ENCODE results near the gene CEP72. TPM values are rescaled to one million over a fixed set of nuclear protein-coding genes. Genes with fewer than 3 reads are reported as not detected.

The CEP72 gene
- total and polyA plus RNA-seq, 4 donors = 1.3 to 5.9 (median 2.6) TPM

DNA sequence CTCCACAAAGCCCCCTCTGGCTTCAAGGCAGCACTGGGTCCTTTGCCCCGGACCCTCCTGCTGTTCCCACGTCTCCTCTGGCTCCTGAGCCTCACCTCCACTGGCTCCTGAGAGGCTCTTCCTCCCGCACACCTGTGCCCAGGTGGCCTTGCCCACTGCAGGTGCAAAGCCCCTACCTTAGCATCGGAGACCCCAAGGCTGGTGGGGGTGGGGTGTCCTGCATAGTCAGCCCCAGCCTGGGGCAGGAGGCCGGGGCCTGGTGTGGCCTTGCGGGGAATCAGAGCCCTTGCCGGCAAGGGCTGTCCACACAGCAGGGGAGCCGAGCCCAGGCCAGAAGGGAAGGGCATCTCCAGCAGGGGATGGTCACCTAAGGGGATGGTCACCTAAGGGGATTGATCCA, 41.3 kb upstream of the CEP72 start (continued):
- TF ChIP-seq TAF1 (conservative IDR thresholded peaks at IDR 0.05) = no peak
- no peak for TF ChIP-seq FOXA1 (IDR thresholded peaks at IDR 0.05)
- no peak for TF ChIP-seq HNF4A (conservative IDR thresholded peaks at IDR 0.05)
- TF ChIP-seq RXRA (IDR thresholded peaks at IDR 0.05) = no peak
- no peak for TF ChIP-seq RAD21 (IDR thresholded peaks at IDR 0.05)
- TF ChIP-seq, protein P1, sequence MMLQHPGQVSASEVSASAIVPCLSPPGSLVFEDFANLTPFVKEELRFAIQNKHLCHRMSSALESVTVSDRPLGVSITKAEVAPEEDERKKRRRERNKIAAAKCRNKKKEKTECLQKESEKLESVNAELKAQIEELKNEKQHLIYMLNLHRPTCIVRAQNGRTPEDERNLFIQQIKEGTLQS (IDR thresholded peaks at IDR 0.05) = no peak

DNA sequence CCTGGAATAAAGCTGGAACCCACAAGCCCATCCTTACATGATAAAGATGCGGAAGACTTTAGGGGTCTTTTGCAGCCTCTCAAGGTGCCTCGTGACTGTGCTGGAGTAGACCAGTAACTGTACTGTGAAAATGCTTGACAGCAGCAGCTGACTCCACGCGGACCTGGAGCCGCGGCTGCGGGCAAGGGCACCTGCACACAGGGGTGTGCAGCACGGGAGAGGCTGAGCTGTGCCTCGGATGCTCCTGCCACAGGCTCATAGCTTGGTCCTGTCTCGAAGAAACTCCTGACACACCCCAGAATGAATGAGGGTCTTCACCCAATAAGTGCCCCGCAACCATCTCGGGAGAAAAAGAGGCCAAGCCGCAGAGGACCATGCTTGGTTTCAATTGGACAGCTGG, 40.3 kb upstream of the CEP72 start:
- H3K9ac ChIP-seq (ENCODE audit: low read depth in 1 of 2, low read length in 2 of 2) = no peak overlapping the region
- WGBS = 87% methylated on average over 13 of the region's 13 CpGs
- DNase-seq (ENCODE audit: low spot score) = no peak
- no peak overlapping the region for H3K27ac ChIP-seq (ENCODE audit: low read depth in 1 of 2, low read length in 2 of 2)
- TF ChIP-seq HNF4G (IDR thresholded peaks at IDR 0.05) = no peak
- no peak for TF ChIP-seq FOXA1 (IDR thresholded peaks at IDR 0.05)
- no peak for TF ChIP-seq YY1 (IDR thresholded peaks at IDR 0.05)
- no peak for TF ChIP-seq RXRA (IDR thresholded peaks at IDR 0.05)
- TF ChIP-seq JUND (IDR thresholded peaks at IDR 0.05) = no peak
- TF ChIP-seq, protein P2, sequence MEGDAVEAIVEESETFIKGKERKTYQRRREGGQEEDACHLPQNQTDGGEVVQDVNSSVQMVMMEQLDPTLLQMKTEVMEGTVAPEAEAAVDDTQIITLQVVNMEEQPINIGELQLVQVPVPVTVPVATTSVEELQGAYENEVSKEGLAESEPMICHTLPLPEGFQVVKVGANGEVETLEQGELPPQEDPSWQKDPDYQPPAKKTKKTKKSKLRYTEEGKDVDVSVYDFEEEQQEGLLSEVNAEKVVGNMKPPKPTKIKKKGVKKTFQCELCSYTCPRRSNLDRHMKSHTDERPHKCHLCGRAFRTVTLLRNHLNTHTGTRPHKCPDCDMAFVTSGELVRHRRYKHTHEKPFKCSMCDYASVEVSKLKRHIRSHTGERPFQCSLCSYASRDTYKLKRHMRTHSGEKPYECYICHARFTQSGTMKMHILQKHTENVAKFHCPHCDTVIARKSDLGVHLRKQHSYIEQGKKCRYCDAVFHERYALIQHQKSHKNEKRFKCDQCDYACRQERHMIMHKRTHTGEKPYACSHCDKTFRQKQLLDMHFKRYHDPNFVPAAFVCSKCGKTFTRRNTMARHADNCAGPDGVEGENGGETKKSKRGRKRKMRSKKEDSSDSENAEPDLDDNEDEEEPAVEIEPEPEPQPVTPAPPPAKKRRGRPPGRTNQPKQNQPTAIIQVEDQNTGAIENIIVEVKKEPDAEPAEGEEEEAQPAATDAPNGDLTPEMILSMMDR (IDR thresholded peaks at IDR 0.05; ENCODE audit: low read depth, low read length, missing input control) = no peak
- TF ChIP-seq HNF4A (conservative IDR thresholded peaks at IDR 0.05) = no peak
- peaks cover 4 to 19% (median 7%) of the 10 kb centered on the region in 4 donors for H3K9me3 ChIP-seq (ENCODE audit: control insufficient read depth in 4 of 4, low read length in 3 of 4)
- no peaks in the 10 kb centered on the region for H3K4me1 ChIP-seq (ENCODE audit: control insufficient read depth in 4 of 4, insufficient read depth in 4 of 4, low read length in 3 of 4)
- no peaks in the 10 kb centered on the region for H3K36me3 ChIP-seq (ENCODE audit: control insufficient read depth in 4 of 4, insufficient read depth in 3 of 4, low read depth in 1 of 4, low read length in 3 of 4)
- H3K4me3 ChIP-seq (ENCODE audit: low read depth in 1 of 3, low read length in 3 of 3) = no peak overlapping the region
- H3K27me3 ChIP-seq (ENCODE audit: control insufficient read depth in 4 of 4, insufficient read depth in 4 of 4, low read length in 3 of 4) = peaks cover 0 to 6% (median 3%) of the 10 kb centered on the region in 4 donors

DNA sequence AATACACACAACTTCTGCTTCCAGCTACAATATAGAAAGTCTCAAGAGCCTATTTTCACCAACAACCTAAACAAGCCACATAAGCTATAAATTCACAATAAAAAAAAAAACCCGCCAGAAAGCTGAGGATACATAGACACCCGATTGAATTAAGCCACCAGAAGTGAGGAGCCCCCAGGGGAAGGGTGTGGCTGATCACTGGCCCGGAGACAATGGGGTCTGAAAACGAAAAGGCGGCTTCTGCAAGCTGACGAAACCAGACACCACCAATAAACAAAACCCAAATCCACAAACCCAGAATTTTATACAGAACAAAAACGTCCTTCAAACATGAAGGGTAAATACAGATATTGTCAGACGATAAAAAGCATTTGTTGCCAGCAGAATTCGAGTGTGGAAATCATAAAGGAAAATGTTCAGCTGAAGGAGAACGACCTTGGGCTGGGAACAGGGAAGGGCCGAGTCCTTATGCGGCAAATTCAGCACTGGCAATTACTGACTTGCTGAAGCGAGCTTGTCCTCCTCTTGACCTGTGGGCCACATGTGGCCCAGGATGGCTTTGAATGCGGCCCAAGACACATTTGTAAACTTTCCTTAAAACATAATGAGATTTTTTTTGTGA, 39.6 kb upstream of the CEP72 start:
- H3K27ac ChIP-seq (ENCODE audit: low read depth in 1 of 2, low read length in 2 of 2) = no peak overlapping the region
- H3K4me3 ChIP-seq (ENCODE audit: low read depth in 1 of 3, low read length in 3 of 3) = no peak overlapping the region
- H3K9me3 ChIP-seq (ENCODE audit: control insufficient read depth in 4 of 4, low read length in 3 of 4) = peaks cover 4 to 16% (median 7%) of the 10 kb centered on the region in 4 donors
- no peak overlapping the region for H3K9ac ChIP-seq (ENCODE audit: low read depth in 1 of 2, low read length in 2 of 2)
- WGBS = 70% methylated on average over 14 of the region's 14 CpGs
- H3K4me1 ChIP-seq (ENCODE audit: control insufficient read depth in 4 of 4, insufficient read depth in 4 of 4, low read length in 3 of 4) = no peaks in the 10 kb centered on the region
- TF ChIP-seq FOXA2 (IDR thresholded peaks at IDR 0.05) (no peak), NR2F2 (IDR thresholded peaks at IDR 0.05) (no peak)
- TF ChIP-seq, protein P3, sequence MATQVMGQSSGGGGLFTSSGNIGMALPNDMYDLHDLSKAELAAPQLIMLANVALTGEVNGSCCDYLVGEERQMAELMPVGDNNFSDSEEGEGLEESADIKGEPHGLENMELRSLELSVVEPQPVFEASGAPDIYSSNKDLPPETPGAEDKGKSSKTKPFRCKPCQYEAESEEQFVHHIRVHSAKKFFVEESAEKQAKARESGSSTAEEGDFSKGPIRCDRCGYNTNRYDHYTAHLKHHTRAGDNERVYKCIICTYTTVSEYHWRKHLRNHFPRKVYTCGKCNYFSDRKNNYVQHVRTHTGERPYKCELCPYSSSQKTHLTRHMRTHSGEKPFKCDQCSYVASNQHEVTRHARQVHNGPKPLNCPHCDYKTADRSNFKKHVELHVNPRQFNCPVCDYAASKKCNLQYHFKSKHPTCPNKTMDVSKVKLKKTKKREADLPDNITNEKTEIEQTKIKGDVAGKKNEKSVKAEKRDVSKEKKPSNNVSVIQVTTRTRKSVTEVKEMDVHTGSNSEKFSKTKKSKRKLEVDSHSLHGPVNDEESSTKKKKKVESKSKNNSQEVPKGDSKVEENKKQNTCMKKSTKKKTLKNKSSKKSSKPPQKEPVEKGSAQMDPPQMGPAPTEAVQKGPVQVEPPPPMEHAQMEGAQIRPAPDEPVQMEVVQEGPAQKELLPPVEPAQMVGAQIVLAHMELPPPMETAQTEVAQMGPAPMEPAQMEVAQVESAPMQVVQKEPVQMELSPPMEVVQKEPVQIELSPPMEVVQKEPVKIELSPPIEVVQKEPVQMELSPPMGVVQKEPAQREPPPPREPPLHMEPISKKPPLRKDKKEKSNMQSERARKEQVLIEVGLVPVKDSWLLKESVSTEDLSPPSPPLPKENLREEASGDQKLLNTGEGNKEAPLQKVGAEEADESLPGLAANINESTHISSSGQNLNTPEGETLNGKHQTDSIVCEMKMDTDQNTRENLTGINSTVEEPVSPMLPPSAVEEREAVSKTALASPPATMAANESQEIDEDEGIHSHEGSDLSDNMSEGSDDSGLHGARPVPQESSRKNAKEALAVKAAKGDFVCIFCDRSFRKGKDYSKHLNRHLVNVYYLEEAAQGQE (IDR thresholded peaks at IDR 0.05) = no peak
- H3K27me3 ChIP-seq (ENCODE audit: control insufficient read depth in 4 of 4, insufficient read depth in 4 of 4, low read length in 3 of 4) = peaks cover 0 to 4% (median 1%) of the 10 kb centered on the region in 4 donors
- DNase-seq (ENCODE audit: low spot score) = no peak
- no peaks in the 10 kb centered on the region for H3K36me3 ChIP-seq (ENCODE audit: control insufficient read depth in 4 of 4, insufficient read depth in 3 of 4, low read depth in 1 of 4, low read length in 3 of 4)
